DOHH2 (cell line): Measurements from ENCODE around the gene CTSE.

Source experiments
- CTCF ChIP-seq: fragments of 200-600 bp; sonication (generic); IDR thresholded peaks from one replicate; pipeline ENCODE4 v1.5.1; 2014; ENCODE audit warnings: antibody characterized with exemption, mild to moderate bottlenecking, low read depth, low read length; ENCODE audit not compliant: poor library complexity, severe bottlenecking
- EZH2phosphoT487 ChIP-seq: fragments of 200-600 bp; sonication (generic); IDR thresholded peaks from 2 replicates; pipeline ENCODE4 v1.6.1; 2017; ENCODE audit warnings: borderline replicate concordance, mild to moderate bottlenecking, antibody characterized with exemption, low read length, moderate library complexity, mixed read lengths

- TF ChIP-seq CTCF (no peak), EZH2phosphoT487 (no peak)
Observed at GRCh38 chr1:206047271-206047670, 23.6 kb upstream of the CTSE start.
